Stimulated activated CD4-positive, alpha-beta T cell treated with anti-CD3 and anti-CD28 coated beads, Interleukin-1b, Interleukin-23, amount 100 ng/mL, for 1 hour (primary cell): ENCODE results near the gene IPO13.

Experiments
- DNase-seq, 2 donors: peaks; one replicate each; pipeline ENCODE4 v3.0.0-alpha.2; 2020; ENCODE audit warnings: low read depth in 2 of 2

The IPO13 gene

GRCh38 chr1:43974443-43975248, 27.9 kb downstream of the IPO13 start, which contains the start of gene ATP6V0B:
ATP6V0B (plus strand) TSS chr1:43974960; CDS start chr1:43975041, 81 bp downstream.
- peak; percentile 75 to 93 for DNase-seq

- no peak for DNase-seq
Measured at GRCh38 chr1:43975249-43975961, 28.7 kb downstream of the IPO13 start.

- no peak for DNase-seq
Measured at GRCh38 chr1:43976045-43976444, 29.3 kb downstream of the IPO13 start.

- DNase-seq = no peak
Measured at GRCh38 chr1:43976890-43977289, 30.1 kb downstream of the IPO13 start.

GRCh38 chr1:43977376-43978263, 30.9 kb downstream of the IPO13 start:
- no peak for DNase-seq

- no peak for DNase-seq
Measured at GRCh38 chr1:43978264-43978550, 31.5 kb downstream of the IPO13 start.

- no peak for DNase-seq
Measured at GRCh38 chr1:43978551-43979260, 32.0 kb downstream of the IPO13 start, which contains the start of gene B4GALT2. B4GALT2 (plus strand) TSS chr1:43979210; CDS start chr1:43981161, 1,951 bp downstream.

GRCh38 chr1:43979261-43979527, 32.4 kb downstream of the IPO13 start:
- no peak for DNase-seq

- no peak for DNase-seq
Measured at GRCh38 chr1:43979528-43980254, 32.9 kb downstream of the IPO13 start.

GRCh38 chr1:43980255-43981134, 33.7 kb downstream of the IPO13 start:
- no peak for DNase-seq

- no peak for DNase-seq
Measured at GRCh38 chr1:43981135-43981491, 34.4 kb downstream of the IPO13 start.

- DNase-seq = no peak
Measured at GRCh38 chr1:43981636-43982035, 34.9 kb downstream of the IPO13 start.

GRCh38 chr1:43982241-43982640, 35.5 kb downstream of the IPO13 start:
- no peak for DNase-seq

GRCh38 chr1:43982808-43983207, 36.1 kb downstream of the IPO13 start:
- no peak for DNase-seq

GRCh38 chr1:43983253-43983899, 36.6 kb downstream of the IPO13 start:
- no peak for DNase-seq

- DNase-seq = no peak
Measured at GRCh38 chr1:43984855-43985254, 38.1 kb downstream of the IPO13 start.

- DNase-seq = no peak
Measured at GRCh38 chr1:43985984-43986595, 39.3 kb downstream of the IPO13 start.

- DNase-seq = no peak
Measured at GRCh38 chr1:43986712-43987111, 40.0 kb downstream of the IPO13 start.
